GM18502 (cell line): ENCODE measurements around the gene PRR18.

Source experiments
- ATAC-seq: cut with Tn5 transposase; IDR thresholded peaks from one replicate; pipeline ENCODE4 v1.9.1; 2021; ENCODE audit warnings: mild to moderate bottlenecking; ENCODE audit not compliant: unreplicated experiment, poor library complexity

PRR18 gene

GRCh38 chr6:166279393-166279679 is 28.9 kb downstream of the PRR18 start:
- ATAC-seq: no peak

- ATAC-seq: no peak
Measured at GRCh38 chr6:166278579-166279392, 29.4 kb downstream of the PRR18 start.

DNA sequence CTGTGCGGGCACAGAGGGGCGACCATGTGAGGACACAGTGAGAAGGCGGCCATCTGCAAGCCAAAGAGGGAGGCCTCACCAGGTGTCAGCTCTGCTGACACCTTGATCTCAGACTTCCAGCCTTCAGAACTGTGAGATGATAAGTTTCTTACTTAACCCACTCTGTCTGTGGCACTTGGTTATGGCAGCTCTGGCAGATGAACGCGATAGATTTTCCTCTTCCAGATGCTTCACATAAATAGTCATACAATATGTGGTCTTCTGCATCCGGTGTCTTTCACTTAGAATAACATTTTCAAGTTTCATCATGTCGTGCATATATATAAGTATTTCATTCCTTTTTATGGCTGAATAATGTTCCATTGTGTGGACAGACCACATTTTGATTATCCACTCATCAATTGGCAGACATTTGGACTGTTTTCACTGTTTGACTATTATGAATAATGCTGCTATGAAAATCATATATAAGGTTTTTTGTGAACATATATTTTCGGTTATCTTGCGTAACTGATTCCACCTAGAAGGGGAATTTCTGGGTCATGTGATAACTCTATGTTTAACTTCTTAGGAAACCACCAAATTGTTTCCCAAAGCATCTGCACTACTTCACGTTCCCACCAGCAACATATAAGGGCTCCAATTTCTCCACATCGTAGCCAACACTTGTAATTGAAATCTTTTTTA is 30.2 kb downstream of the PRR18 start:
- ATAC-seq: peak; percentile 34

DNA sequence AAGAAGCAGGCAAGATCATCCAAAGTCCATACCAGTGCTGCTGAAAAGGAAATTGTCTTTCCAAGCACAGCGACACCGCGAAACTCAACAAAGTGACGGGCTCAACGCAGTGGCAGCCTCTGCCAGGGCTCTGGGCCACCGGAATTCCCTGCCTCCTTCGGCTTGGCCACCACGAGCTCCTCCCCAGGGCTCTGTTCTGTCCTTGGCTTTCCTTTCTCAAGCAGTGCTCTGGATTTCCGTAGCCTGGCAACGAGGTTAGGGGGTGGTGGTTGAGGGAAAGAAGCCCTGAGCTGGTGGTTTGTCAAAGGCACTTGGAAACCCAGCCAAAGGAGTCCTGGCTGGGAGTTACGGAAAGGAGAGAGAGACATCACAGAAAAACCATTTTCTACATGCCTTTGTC is 31.2 kb downstream of the PRR18 start:
- no peak for ATAC-seq

DNA sequence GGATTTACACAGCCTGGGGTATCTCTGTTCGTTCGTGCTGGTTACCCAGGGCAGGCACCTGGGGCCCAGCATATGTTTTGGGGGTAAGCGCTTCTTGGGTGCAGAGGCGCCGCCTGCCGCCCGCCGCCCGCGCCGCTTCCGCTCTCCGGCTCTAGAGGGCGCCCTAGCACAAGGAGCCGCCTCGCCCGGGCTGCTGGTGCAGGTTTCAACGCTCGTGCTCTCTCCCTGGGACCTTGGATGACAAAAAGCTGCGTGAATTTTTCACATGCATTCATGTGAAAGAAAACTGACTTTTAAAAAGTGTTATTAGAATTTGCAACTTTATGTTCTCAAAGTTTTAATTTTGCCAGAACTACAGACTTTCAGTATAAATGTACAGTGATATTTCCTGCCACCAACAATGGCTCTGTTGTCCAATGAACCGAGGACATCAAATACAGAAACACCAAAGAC is 32.5 kb downstream of the PRR18 start:
- peak; percentile 80 for ATAC-seq

DNA sequence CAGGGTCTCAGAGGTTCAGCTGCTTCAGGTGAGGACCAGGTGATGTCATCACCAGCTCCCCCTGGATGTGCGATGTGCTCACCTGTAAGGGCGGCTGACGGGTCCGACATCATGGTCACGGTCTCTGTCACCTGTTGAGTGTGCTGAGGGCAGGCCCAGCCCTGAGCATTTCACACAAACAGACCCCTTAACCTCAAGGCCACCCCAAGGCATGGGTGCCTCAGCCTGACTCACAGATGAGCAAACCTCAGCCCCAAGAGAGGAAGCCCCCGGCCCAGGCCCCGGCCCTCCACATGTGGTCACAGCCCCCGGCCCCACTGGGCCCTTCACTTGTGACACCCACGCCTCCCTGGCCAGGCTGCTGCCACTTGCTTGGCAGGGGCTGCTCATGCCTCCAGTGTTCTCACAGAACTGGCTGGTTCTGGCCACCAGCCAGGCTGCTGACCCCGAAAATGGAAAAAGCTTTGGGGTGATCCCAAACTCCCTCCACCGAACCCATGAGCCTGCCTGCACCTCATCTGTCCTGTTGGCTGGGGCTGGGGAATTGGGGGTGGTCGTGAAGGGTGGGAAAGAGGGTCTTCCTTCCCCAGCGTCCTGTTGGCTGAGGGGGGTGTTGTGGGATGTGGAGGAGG is 33.3 kb downstream of the PRR18 start:
- ATAC-seq: no peak

GRCh38 chr6:166274163-166274562 is 34.0 kb downstream of the PRR18 start:
- no peak for ATAC-seq

- no peak for ATAC-seq
Measured at GRCh38 chr6:166271376-166271765, 36.8 kb downstream of the PRR18 start.

DNA sequence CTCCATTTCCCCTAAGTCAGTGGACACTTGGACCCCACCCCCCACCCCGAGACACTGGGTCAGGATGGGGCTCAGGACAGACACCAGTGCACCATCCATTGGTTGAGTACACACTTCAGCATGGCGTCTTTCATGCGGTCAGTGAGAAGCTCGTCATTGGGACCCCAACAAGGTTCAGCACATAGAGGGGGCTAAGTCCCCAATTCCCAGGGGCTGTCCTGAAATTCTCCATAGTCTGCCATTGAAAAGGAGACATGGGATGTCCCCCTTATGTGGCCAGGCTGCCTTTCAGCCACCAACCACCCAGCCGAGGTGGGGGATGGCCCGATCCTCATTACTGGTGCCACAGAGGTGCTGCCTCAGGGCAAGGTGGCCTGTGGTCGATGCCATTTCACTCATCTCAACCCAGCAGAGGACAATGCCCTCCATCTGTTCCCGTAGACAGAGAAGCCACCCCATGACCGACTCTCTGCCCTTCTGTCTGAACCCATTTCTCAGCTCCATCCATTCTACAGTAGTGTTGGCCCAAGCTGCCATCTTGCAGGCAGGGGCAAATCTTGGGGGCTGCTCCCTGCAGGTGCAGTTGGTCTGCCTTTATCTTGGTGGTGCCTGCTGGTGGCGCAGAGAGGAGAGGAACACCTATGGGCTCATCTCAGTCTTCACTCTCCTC is 37.4 kb downstream of the PRR18 start:
- no peak for ATAC-seq

DNA sequence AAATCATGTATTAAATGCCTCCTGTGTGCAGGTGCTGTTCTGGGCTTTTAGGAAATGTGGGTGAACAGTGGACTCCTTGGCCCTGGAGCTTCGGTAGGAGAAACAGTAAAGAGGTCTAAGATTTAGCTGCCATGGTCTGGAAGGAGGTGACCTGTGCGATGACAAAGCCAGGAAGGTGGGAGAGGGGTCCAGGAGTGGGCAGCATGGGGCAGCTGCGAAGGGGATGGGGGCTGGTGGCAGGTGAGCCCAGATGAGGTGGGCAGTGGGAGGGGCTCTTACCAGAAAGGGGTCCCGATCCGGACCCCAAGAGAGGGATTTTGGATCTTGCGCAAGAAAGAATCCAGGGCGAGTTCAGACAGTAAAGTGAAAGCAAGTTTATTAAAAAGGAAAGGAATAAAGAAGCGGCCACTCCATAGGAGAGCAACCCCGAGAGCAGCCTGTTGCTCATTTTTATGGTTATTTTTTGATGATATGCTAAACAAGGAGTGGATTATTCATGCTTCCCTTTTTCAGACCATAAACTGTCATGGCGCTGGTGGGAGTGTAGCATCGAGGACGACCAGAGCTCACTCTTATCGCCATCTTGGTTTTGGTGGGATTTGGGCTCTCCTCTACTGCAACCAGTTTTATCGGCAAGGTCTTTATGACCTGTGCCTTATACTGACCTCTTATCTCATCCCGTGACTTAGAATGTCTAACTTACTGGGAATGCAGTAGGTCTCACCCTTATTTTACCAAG is 38.7 kb downstream of the PRR18 start:
- ATAC-seq: no peak

DNA sequence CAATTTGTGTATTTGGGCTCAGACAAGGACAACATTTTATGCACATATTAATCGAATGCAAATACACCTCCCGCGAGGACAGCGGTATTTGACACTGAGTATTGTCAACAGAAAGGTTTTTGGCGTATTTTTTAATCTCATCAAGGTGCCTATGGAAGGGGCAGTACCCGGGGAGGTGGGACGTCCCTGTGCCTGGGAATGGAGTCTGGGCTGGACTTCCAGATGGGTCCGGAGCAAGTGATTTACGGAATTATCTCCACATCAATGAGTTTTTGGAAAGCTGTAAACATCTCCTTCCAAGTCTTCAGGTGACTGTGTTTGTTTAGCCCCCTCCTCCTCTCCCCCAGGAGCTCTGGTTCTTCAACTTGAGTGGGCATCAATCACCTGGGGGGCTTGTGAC is 39.8 kb downstream of the PRR18 start:
- ATAC-seq: no peak

DNA sequence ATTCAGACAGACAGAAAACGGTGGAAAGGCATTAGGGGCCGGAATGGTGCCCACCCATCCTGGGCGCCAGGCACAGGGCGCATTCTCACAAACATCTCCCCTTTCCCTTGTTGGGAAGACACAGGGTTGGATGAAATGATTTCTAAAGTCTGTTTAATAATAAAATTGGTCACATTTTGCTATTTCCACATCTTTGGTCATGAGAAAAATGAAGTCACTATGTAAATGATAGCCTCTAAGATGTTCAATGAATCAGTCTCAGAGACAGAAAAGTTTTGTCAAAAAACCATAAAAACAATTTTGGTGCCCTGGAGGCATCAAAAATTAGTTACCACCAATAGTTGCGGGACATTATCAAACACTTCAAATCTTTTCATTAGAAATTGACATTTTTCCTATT is 40.7 kb downstream of the PRR18 start:
- no peak for ATAC-seq

DNA sequence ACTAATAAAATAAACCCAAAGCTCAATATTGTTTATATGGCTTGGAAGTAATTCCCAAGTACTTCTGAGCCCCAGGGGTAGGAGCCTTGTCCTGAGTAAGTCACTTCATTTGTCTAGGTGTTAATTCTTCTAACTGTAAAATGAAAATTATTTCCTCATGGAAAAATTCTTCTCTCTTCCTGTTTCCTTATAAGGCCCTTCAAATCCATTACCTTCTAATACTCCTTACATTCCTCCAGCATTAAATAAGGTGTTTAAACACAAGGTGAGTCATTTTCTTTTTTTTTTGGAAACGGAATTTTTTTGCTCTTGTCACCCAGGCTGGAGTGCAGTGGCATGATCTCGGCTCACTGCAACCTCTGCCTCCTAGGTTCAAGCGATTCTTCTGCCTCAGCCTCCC is 41.9 kb downstream of the PRR18 start:
- no peak for ATAC-seq

DNA sequence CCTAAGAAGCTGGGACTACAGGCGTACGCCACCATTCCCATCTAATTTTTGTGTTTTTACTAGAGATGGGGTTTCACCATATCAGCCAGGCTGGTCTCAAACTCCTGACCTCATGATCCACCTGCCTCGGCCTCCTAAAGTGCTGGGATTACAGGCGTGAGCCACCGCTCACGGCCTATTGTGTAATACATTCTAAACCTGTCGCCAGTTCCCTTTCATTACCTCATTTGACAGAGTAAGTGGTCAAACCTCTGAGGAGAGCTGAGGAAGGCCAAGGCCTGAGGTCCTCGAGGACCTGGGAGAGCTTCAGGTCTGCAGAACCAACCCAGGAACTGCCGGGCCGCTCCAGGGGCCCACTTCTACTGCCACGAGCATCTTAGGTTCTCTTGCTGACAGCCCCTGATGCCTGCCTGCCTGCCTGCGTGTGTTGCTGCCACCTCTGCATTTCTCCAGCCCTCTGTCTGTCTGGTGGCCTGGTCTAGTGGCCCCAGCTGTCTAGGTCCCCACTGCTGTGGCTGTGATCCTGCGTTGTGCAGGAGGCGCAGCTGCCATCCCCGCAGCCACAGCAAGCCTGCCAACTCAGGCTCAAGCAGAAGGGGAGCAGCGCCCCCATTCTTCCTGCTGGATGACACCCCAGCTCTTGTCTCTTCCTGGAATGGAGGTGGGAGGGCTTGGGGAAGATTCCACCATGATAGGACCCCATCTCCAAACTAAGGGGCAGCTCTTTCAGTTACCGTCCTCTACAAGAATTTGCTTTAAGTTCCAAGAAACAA is 45.3 kb downstream of the PRR18 start:
- no peak for ATAC-seq

DNA sequence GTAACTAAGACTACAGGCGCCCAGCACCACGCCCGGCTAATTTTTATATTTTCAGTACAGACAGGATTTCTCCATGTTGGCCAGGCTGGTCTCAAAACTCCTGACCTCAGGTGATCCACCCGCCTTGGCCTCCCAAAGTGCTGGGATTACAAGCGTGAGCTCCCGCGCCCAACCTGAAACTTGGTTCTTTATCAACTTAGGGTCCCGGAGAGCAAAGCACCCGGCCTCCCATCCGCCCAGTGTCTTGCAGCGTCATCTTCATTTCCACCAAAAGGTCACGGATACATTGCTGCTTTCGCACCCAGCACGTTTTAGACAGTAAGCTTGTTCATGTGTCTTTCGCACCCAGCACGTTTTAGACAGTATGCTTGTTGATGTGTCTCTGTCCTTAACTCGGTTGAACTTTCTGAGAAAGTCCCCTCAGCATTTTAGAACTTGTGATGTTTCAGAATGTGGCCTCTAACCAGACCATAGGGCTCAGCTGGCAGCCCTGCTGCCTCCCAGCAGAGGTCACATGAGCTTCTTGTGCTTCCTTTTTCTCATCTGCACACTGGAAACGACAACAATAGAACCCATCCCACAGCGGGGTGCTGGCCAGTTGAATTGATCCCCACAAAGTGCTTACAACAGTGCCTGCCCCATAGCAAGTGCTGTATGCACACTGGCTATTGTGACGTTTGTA is 48.8 kb downstream of the PRR18 start:
- no peak for ATAC-seq

DNA sequence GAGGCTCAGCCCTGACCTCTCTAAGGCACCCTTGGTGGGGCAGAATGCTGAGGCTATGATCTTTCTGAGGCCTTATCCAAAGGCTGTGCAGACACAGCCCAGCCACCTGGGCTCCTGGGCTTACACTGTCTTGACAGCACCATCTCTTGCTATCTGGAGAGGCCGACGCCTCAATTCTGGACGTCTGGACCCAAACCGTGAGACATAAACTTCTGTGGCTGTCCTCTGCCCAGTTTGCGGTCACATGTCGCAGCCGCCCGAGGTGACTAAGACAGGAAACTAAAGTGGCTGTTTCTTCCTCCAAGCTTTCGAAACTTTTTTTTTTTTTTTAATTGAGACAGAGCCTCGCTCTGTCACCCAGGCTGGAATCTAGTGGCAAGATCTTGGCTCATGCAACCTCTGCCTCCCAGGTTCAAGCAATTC is 49.3 kb downstream of the PRR18 start:
- peak; percentile 70 for ATAC-seq

DNA sequence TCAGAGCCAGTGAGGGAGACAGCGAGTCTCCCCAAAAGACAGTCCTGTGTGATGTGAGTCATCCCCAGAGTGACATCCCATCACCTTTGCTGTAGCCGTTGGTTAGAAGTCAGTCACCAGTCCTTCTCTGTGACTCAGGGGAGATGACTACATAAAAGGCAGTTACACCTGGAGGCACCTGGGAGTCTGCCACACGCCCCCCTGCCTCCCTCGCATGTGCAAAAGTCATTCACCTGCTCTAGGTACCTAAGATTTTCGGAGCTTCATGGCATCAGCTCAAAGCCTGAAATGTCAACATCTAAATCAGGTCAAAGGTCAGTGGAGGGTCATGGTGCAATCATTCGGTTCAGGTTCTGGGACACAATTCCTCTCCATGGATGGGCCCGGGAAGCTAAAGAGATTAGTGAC is 50.3 kb downstream of the PRR18 start:
- peak; percentile 48 for ATAC-seq
